HG02840 (cell line): Measurements from ENCODE around the gene MSH3.
A peak's percentile ranks its signal among the peaks of the same experiment; 100 is the strongest.
"Not testable (repeated sequence)": the region's sequence is repeated elsewhere in the genome, so short reads cannot be mapped to it uniquely, and the experiment has no call there.

Source experiments
- ATAC-seq: cut with Tn5 transposase; IDR thresholded peaks from one replicate; pipeline ENCODE4 v1.9.1; 2021; ENCODE audit warnings: mild to moderate bottlenecking, moderate library complexity, moderate number of reproducible peaks; ENCODE audit not compliant: unreplicated experiment, low FRiP score

Gene MSH3

DNA sequence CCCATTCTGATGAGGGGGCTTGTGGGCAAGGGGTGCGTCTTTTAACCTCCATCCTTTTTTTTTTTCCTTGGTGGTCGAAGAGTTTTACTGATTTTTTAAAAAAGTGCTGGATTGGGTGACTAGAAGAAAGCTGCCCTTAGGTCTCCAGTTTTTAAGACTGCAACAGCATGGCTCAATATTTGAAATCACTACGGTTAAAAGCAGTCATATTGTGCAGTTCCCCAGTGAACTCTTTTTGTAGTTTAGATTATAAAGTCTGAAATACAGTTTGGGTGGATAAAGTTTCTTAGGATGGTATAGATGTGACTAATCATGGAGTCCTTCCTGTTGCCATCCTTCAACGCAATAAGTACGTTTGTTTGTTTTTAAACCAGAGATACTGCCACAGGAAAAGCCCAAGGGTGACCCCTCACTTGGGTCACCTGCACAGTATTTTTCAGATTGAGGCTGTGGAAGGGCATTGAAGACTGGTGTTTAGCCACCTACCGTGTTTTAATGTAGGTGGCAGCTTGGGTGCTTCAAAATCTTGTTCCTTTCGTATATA is 851 bp downstream of the MSH3 start:
- ATAC-seq = no peak

GRCh38 chr5:80656425-80656824 is 2.0 kb downstream of the MSH3 start:
- no peak for ATAC-seq

GRCh38 chr5:80659106-80659505 is 4.7 kb downstream of the MSH3 start:
- no peak for ATAC-seq

GRCh38 chr5:80660661-80661060 is 6.2 kb downstream of the MSH3 start:
- not testable (repeated sequence) for ATAC-seq

DNA sequence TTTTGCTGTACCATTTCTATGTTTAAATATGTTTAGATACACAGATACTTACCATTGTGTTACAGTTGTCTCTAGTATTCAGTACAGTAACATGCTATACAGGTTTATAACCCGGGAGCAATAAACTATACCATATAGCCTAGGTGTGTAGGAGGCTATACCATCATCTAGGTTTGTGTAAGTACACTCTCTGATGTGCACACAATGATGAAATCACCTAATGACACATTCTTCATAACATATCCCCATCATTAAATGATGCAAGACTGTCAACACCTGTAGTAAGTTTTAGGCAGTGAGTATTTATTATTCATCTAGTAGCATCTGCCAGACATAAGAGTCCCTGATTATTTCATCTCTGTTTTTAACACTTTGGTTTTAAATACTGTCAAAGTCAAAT is 7.7 kb downstream of the MSH3 start:
- ATAC-seq = no peak

DNA sequence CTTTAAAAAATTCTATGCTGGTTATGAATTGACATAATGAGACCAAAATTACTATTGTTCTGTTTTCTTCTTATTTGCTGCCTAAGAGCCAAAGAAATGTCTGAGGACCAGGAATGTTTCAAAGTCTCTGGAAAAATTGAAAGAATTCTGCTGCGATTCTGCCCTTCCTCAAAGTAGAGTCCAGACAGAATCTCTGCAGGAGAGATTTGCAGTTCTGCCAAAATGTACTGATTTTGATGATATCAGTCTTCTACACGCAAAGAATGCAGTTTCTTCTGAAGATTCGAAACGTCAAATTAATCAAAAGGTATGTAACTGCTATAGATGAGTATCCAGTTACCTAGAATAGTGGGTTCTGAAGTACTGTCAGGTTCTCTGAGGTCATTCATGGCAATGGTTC is 10.6 kb downstream of the MSH3 start:
- no peak for ATAC-seq

DNA sequence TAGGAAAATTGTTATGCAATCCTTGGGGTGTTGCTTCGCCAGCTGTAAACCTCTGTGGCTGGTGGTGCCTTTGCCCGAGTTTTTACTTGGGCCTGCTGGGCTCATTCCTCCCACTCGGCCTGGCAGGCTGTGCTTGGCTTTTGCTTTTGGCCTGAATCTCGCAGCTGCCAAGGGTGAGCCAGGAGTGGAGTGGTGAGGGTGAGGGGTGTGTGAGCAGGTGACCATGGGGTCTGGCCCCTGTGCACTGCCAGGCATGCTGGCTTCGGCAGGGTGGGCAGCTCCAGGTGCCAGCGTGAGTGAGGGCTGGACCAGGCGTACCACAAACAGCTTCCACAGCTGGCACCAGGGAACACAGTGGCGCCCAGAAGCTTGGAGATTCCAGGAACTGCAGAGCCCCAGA is 12.9 kb downstream of the MSH3 start:
- ATAC-seq = no peak

DNA sequence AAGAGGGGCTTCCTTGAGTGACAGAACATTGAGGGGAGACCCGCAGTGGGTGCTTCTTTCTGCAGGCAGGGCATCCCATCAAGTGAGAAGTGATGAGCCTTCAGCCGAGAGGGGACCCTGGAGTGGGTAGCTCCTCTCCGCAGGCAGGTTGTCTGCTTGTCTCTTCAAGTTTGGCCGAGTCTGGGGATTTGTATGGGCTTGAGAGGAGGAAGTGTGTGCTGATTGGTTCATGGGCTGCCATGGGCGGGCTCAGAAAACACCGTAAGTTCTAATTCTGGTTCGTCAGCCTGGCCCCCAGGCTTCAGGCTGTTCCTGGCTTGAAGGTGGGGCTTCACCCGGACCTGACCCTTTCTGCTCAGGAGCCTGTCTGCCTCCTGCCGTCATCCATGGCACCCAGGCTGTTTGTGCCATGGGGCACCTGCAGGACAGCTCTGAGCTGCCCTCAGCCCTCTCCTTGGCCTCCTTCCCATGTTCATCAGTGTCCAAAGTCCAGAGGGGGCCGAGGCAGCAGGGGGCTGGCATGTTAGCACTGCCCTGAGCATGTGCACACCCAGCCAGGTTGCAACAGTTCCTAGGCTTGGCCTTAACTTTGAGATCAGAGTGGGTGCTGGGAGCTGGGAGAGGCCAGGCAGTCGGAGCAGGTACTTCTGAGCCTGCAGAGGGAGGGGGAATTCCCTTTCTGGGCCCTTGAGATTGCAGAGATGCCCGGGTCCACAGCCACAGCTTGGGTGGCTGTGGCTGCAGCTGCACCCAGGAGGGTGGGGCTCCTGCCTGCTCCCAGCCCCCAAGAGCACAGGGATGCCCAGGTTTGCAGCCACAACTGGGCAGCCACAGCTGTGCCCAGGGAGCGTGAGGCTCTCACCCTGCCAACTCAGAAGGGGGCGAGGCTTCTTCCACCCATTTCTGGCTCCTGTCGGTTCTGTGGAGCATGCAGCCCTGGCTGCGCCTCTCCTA is 13.8 kb downstream of the MSH3 start:
- peak; percentile 70 for ATAC-seq

- no peak for ATAC-seq
Measured at GRCh38 chr5:80672140-80672736, 17.8 kb downstream of the MSH3 start.

- ATAC-seq = no peak
Measured at GRCh38 chr5:80676706-80677105, 22.3 kb downstream of the MSH3 start.

GRCh38 chr5:80686757-80687156 is 32.3 kb downstream of the MSH3 start:
- no peak for ATAC-seq

- ATAC-seq = no peak
Measured at GRCh38 chr5:80688648-80689420, 34.4 kb downstream of the MSH3 start.

DNA sequence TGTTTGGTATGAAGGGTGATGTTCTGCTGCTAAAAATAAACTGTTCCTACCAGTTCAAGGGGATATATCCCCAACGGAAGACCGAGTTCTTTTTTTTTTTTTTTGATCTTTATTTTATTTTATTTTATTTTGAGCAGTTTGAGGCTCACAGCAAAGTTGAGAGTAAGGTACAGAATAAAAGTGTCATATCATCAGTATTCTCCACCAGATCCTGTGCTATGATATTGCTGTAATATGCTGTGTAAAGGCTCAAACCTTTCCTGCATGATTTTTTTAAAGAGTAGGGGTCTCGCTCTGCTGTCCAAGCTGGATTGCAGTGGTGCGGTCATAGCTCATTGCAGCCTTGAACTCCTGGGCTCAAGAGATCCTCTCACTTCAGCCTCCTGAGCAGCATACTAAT is 35.2 kb downstream of the MSH3 start:
- no peak for ATAC-seq

GRCh38 chr5:80695666-80696065 is 41.2 kb downstream of the MSH3 start:
- ATAC-seq = no peak

- ATAC-seq = no peak
Measured at GRCh38 chr5:80696450-80696849, 42.0 kb downstream of the MSH3 start.

DNA sequence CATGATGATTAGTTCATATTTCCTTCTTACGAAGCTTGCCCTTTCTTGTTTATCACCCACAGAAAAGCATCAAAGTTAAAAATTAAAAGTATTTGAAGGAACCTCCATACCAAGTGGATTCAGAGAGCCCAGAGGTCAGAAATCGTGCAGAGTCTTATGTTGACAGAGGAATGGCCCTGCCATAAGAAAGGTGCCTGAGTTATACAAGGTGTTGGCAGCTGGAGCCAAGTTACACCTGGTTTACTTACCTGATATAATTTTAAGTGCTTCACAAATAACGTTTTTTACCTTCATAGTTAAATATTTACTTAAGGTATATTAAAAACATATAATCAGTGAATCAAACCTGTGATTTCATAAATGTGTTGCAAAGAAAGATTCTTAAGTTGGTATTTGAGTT is 42.6 kb downstream of the MSH3 start:
- no peak for ATAC-seq

DNA sequence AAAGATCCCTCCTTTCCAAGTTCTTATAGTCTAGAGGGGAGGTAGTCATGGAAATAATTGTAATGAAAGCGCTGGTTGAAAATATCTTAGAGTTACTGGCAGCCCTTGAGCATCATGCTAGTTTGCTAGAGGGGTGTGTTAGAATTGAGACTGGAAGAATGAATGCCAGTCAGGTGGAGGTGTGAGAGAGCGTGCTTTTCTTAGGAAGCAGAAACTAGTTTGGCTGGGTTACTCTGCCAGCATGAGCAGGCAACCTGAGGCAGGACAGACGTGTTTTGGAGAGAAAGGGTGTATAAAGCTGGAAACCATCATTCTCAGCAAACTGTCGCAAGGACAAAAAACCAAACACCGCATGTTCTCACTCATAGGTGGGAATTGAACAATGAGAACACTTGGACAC is 43.9 kb downstream of the MSH3 start:
- ATAC-seq = no peak

DNA sequence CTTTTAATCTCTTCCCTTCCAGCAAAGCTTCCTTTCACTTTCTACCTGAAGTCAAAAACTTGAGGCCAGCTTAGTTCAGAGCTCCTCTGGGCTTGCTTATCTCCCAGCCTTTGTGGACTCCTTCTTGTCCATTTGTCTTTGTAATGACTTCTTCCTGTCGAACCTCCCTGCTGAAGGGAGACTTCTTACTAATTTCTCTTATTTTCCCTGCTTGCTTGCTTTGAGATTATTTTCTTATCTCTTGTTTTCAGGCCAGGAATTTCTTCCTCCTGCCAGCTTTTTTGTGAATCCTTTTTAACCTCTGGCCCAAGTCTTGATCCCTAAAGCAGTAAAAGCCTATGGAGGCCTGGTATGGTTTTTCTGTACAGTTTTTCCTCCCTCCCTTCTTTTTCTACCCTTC is 47.1 kb downstream of the MSH3 start:
- no peak for ATAC-seq

GRCh38 chr5:80703291-80703690 is 48.8 kb downstream of the MSH3 start:
- ATAC-seq = no peak

DNA sequence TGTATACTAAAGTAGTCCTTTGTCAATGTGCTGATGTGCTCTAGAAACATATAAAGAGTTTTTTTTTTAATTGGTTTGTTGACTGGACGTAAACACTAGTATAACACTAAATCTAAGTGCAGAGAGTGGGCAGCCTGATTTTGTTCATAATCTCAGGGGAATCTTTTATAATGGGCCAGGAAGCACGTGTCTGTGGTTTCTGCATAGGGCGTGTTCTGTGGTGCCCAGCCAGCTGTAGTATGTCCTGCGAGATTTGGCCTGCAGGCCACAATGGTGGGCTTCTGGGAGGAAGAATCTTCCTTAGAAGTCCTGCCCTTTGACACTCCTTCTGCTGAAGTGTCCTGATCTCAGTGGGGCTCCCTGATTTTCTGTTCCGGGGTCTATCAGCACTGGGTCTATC is 49.3 kb downstream of the MSH3 start:
- ATAC-seq = no peak

GRCh38 chr5:80704221-80704620 is 49.8 kb downstream of the MSH3 start:
- ATAC-seq = no peak
